Mucosa of descending colon (tissue), 3 donors: Measurements from ENCODE around the gene KRTAP12-4. TPM values are rescaled to one million over a fixed set of nuclear protein-coding genes. Genes with fewer than 3 reads are reported as not detected.
"Not testable (repeated sequence)": the region's sequence is repeated elsewhere in the genome, so short reads cannot be mapped to it uniquely, and the experiment has no call there.

Source experiments
- ATAC-seq: fragments of 200-7000 bp; cut with Tn5 transposase; one replicate; pipeline ENCODE4 v1.9.1; 2020; ENCODE audit warnings: mild to moderate bottlenecking, moderate library complexity
- DNase-seq, 3 donors: peaks; one replicate each; pipeline ENCODE4 v3.0.0-alpha.2; 2020
- H3K36me3 ChIP-seq: fragments of 200-600 bp; one replicate; pipeline ENCODE4 v1.8.0; 2021; ENCODE audit warnings: low read depth, mild to moderate bottlenecking
- H3K4me1 ChIP-seq: fragments of 200-600 bp; one replicate; pipeline ENCODE4 v1.8.0; 2021; ENCODE audit warnings: low read depth, mild to moderate bottlenecking
- H3K4me3 ChIP-seq: fragments of 200-600 bp; one replicate; pipeline ENCODE4 v1.8.0; 2021; ENCODE audit warnings: mild to moderate bottlenecking
- H3K9me3 ChIP-seq: fragments of 200-600 bp; one replicate; pipeline ENCODE4 v1.8.0; 2021; ENCODE audit warnings: mild to moderate bottlenecking
- intact Hi-C, 2 donors: fragments of 100-400 bp; cut with DNase I in 1 of 2; cut with micrococcal nuclease in 1 of 2; formaldehyde crosslinking; loops; one replicate each; pipeline versions ENCODE4 v1.11.0 to v1.11.1; 2022; cut with DNase I, micrococcal nuclease
- total RNA-seq, 3 donors: library from RNA; stranded (reverse); fragmentation: NEBNext Ultra II Directional in 2 of 3; extraction: Animal tissue kit (Norgen Biotek cat#: 25700) in 2 of 3; gene quantifications; one replicate each; pipeline versions ENCODE4 v1.2.1 to v1.2.4, GENCODE V29; 2021 to 2023
- TF ChIP-seq, protein P1 (sequence below): fragments of 200-600 bp; IDR thresholded peaks from one replicate; pipeline ENCODE4 v1.8.0; 2022; ENCODE audit warnings: antibody characterized with exemption, mild to moderate bottlenecking
- donor health status: DM: no; HTN: no; CAD: no; lungs with moderate emphysema.
- donor health status: DM: no; HTN: no; CAD: no.
- donor health status: DM: no; HTN: yes; CAD: no.

Gene KRTAP12-4
- total RNA-seq, 3 donors from 2014 or later, result not detected

GRCh38 chr21:44614161-44614631 lies 40.3 kb downstream of the KRTAP12-4 start:
- TF ChIP-seq, protein P1, sequence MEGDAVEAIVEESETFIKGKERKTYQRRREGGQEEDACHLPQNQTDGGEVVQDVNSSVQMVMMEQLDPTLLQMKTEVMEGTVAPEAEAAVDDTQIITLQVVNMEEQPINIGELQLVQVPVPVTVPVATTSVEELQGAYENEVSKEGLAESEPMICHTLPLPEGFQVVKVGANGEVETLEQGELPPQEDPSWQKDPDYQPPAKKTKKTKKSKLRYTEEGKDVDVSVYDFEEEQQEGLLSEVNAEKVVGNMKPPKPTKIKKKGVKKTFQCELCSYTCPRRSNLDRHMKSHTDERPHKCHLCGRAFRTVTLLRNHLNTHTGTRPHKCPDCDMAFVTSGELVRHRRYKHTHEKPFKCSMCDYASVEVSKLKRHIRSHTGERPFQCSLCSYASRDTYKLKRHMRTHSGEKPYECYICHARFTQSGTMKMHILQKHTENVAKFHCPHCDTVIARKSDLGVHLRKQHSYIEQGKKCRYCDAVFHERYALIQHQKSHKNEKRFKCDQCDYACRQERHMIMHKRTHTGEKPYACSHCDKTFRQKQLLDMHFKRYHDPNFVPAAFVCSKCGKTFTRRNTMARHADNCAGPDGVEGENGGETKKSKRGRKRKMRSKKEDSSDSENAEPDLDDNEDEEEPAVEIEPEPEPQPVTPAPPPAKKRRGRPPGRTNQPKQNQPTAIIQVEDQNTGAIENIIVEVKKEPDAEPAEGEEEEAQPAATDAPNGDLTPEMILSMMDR, result no peak
- H3K4me3 ChIP-seq, result no peak overlapping the region
- peaks cover 13% of the 10 kb centered on the region for H3K9me3 ChIP-seq
- no peaks in the 10 kb centered on the region for H3K36me3 ChIP-seq
- H3K4me1 ChIP-seq, result peaks cover 4% of the 10 kb centered on the region
- intact Hi-C loops, result no loop called here
- DNase-seq, result no peak
- ATAC-seq, result no peak

DNA sequence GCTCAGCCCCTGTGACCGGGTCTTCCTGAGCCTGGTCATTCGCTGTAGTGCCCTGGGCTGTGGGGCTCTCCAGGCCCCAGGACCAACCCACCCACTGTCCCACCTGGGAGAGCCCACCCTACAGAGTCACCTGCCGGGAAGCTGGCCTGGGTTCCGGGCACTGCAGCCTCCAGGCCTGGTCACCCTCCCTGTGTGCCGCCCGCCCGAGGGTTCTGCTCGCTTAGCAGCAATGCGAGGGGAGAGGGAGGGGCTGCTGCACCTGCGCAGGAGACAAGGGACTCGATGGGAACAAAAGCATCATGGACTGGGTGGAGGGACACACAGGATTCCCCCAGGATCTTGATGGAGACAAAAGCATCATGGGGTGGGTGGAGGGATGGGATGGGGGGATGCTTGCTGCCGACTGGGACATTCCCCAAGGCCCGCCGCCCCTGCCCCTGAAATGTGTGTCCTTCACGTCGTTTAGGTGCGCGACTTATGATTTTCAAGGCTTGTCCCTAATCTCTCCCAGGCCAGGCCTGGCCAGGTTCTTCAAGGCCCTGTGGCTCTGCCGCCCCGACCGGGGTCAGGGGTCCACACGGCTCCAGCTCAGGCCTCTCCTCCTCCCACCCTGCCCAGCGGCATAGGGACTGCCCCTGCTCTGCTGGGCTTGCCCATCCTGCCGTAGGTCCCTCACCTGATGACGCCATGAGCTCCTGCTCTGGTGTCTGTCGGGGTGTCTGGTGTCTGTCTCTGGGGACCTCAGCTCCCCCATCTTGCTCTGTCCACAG lies 40.9 kb downstream of the KRTAP12-4 start:
- H3K4me1 ChIP-seq, result peaks cover under 1% of the 10 kb centered on the region
- no peak for ATAC-seq
- peak in 1 of 3 donors; percentile 38 for DNase-seq
- no peak overlapping the region for H3K4me3 ChIP-seq
- TF ChIP-seq, protein P1, result no peak
- H3K36me3 ChIP-seq, result no peaks in the 10 kb centered on the region
- intact Hi-C loops, result no loop called here
- peaks cover 13% of the 10 kb centered on the region for H3K9me3 ChIP-seq

DNA sequence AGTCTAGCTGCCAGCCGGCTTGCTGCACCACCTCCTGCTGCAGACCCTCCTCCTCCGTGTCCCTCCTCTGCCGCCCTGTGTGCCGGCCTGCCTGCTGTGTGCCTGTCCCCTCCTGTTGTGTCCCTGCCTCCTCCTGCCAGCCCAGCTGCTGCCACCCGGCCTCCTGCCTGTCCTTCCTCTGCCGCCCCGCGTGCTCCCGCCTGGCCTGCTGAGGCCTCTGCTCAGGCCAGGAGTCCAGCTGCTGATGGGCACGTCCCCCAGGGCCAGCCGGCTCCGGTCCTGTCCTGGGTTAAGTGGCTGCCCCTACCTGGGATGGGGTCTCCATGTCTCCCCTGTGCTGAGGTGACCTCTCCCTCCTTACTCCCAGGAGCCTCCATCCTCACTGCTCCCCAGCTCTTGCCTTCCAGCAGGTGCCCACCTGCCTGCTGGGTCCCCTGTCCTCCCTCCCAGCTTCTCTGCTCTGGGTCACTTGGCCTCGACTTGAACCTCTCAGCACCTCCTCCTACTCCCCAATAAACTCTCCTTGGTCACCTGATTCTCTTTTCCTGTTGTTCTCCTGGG lies 41.7 kb downstream of the KRTAP12-4 start:
- Histone ChIP-seq H3K36me3 (no peaks in the 10 kb centered on the region), H3K4me3 (no peak overlapping the region), H3K4me1 (no peaks in the 10 kb centered on the region), H3K9me3 (peaks cover 13% of the 10 kb centered on the region)
- ATAC-seq (no peak), DNase-seq (peak in 1 of 3 donors; percentile 42)
- intact Hi-C loops, result no loop called here
- TF ChIP-seq, protein P1, result no peak

GRCh38 chr21:44612029-44612486 lies 42.4 kb downstream of the KRTAP12-4 start, which contains the start of gene KRTAP10-8:
KRTAP10-8 (plus strand) TSS chr21:44612079; CDS start chr21:44612101, 22 bp downstream.
- DNase-seq (no peak), ATAC-seq (no peak)
- intact Hi-C loops, result no loop called here
- H3K36me3 ChIP-seq, result no peaks in the 10 kb centered on the region
- H3K9me3 ChIP-seq, result peaks cover 13% of the 10 kb centered on the region
- no peak within 1 kb of the TSS for H3K4me3 ChIP-seq
- TF ChIP-seq, protein P1, result no peak
- H3K4me1 ChIP-seq, result no peaks in the 10 kb centered on the region

DNA sequence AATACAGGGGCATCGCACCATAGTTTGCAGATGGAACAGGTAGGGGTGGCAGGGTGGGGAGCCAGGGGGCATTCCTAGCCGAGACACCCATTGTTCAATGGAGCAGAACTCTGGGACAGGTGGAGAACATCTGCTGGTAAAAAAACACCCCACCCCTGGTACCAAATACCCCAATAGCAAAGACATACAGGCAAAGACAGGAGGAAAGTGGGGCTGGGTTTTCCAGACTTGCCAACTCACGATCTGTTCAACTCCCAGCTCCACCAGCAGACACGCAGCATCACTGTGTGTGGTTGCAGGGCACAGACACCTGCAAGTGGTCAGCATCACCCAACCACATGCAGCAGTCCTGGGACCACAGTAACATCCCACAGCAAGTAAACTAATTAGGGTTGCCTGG lies 42.9 kb downstream of the KRTAP12-4 start:
- TF ChIP-seq, protein P1, result no peak
- peaks cover 13% of the 10 kb centered on the region for H3K9me3 ChIP-seq
- no peak for ATAC-seq

DNA sequence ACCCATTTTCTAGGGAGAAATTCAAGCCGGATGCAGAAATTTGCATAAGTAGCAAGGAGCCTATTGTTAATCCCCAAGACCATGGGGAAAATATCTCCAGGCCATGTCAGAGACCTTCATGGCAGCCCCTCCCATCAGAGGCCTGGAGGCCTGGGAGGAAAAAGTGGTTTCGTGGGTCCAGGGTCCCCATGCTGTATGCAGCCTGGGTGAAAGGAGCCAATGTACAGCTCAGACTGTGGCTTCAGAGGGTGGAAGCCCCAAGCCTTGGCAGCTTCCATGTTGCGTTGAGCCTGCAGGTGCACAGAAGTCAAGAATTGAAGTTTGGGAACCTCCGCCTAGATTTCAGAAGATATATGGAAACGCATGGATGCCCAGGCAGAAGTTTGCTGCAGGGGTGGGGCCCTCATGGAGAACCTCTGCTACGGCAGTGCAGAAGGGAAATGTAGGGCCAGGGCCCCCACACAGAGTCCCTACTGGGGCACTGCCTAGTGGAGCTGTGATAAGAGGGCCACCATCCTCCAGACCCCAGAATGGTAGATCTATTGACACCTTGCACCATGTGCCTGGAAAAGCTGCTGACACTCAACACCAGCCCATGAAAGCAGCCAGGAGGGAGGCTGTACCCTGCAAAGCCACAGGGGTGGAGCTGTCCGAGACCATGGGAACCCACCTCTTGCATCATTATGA lies 44.2 kb downstream of the KRTAP12-4 start:
- ATAC-seq, DNase-seq: not testable (repeated sequence)

More for the DNA sequence above, 42.9 kb downstream of the KRTAP12-4 start:
- intact Hi-C loops, result no loop called here
- H3K4me1 ChIP-seq, result no peaks in the 10 kb centered on the region
- DNase-seq, result no peak
- H3K4me3 ChIP-seq, result no peak overlapping the region
- H3K36me3 ChIP-seq, result no peaks in the 10 kb centered on the region

More for the DNA sequence above, 44.2 kb downstream of the KRTAP12-4 start:
- H3K36me3 ChIP-seq, H3K4me3 ChIP-seq, H3K4me1 ChIP-seq, intact Hi-C loops: not testable (repeated sequence)
- peaks cover 13% of the 10 kb centered on the region for H3K9me3 ChIP-seq
